DLD1 (cell line): ENCODE measurements around the gene CBFA2T3.

Experiments used
- in situ Hi-C: cut with HindIII; loops from 2 replicates; pipeline ENCODE4 v1.10.0; 2017; ENCODE audit warnings: low sequenced_read_pairs

The CBFA2T3 gene

GRCh38 chr16:88881675-88882357 lies 95.2 kb downstream of the CBFA2T3 start:
- in situ Hi-C loops: no loop called here

DNA sequence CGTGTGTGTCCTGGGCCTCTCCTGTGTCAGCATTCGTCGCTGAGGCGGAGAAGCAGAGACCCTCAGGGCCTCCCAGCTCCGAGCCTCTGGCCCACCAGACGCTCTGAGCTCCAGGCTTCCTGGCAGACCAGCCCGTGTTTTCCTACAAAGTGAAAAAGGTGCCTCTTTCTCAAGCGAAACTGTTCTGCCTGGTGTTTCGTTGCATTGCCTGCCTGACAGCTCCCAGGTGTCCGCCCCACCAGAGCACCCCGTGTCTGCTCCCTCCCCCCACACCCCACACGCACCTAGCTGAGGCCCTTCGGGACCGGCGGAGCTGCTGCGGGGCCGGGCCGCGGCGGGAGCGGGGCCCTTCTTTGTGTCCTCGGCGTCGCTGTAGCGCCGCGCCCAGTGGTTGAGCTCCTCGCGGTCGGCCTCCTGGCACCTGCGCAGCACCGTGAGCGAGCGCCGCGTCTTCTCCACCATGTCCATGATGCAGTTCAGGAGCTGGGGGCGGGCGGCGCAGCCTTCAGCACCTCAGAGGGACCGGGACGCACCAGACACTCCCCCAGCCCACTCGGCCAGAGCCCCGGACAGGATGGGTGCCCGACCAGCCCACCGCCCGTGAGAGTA lies 95.9 kb downstream of the CBFA2T3 start:
- in situ Hi-C loops: no loop called here

DNA sequence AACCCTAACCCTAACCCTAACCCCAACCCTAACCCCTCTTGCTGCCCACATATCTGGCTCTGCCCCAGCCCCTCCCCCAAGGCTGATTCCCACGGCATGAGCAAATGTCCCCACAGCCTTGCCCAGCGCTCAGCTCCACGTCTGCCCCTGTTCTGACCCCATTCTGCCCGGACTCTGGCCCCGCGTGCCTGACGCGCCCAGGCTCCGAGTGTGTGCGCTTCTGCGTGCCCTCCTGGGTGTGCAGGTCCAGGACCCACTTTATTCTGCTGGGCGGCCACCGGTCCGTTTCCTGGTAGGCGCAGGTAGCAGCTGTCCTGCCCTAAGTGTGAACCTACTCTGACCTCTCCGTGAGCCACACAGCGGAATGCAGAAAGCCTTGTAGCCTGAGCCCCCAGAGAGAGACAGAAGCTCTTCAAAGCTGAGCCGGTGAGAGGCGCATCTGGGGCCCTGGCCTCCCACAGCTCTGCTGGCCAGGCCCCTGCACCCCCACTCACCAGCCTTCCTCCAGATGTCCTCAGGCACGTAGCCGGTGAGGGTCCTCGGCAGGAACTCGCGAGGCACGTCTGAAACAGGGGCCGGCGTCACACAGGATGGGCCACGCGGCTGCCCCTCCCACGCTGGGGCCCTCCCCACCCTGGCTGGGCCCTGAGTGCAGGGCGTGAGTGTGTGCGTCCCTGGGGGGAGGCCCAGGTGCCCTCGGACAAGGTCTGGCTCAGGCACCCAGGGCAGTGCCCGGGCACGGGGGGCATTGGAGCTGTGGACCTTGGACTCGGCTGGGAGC lies 96.6 kb downstream of the CBFA2T3 start:
- in situ Hi-C loops: no loop called here

DNA sequence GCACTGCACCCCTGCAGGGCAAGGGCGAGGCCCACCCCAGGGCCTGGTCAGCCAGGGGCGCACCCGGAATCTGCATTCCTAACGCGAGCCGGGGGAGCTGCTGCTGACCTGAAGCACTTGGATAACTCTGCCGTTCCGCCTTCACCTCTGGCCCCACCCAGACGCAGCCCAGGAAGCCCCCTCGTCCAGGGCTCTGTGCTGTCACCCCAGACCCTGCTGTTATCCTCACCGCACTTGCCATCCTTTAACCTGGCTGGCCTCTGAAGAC lies 97.3 kb downstream of the CBFA2T3 start:
- in situ Hi-C loops: no loop called here

DNA sequence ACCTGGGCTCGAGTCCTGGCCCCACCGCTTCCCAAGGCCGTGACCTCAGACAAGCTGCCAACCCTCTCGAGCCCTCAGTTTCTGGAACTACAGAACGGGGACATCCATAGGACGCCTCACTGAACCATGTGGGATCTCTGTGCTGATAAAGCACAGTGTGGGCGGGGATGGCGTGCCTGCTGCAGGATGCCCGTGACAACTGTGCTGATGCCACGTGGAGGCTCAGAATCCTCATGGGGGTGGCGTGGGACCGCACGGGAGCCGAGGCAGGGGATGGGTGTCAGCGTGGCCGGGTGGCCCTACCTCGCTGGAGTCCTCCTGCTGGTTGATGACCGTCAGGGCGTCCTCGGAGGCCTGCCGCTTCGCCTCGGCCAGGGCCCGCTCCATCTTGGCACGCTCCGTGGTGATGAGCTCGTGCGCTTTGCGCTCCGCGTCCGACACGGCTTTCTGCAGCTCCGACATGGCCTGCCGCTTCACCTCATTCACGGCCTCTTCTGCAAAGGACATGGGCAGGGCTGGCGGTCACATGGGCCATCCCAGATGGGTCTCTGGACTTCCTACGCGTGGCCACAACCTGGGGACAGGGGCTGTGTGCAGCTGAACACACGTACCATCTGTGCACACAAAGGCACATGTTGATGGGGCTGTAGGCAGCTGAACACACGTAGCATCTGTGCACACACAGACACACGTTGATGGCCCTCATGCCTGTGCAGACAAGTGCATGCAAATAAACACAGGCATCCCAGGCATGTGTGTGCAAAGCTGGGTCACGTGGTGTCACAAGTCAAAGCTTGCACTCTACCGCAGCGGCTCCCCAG lies 97.8 kb downstream of the CBFA2T3 start:
- in situ Hi-C loops: no loop called here

DNA sequence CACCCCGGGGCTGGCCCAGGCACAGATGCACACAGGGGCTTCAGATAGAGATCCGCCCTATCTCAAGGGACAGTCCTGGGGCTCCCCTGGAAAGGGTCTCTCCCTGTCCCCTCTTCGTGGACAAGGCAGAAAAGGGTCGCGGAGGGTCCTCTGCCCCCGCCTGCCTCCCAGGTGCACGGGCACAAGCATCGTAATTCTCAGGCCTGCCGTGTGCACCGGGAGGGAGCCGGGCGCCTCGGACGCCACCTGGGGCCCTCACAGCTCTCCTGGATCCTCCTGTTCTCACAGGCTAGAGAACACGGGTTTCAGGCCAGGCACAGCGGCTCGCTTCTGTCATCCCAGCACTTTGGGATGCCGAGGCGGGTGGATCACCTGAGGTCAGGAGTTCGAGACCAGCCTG lies 98.7 kb downstream of the CBFA2T3 start:
- in situ Hi-C loops: no loop called here

GRCh38 chr16:88877564-88878289 lies 99.3 kb downstream of the CBFA2T3 start:
- in situ Hi-C loops: no loop called here

GRCh38 chr16:88876942-88877526 lies 100.0 kb downstream of the CBFA2T3 start:
- in situ Hi-C loops: no loop called here

GRCh38 chr16:88875703-88876234 lies 101.2 kb downstream of the CBFA2T3 start:
- in situ Hi-C loops: no loop called here

DNA sequence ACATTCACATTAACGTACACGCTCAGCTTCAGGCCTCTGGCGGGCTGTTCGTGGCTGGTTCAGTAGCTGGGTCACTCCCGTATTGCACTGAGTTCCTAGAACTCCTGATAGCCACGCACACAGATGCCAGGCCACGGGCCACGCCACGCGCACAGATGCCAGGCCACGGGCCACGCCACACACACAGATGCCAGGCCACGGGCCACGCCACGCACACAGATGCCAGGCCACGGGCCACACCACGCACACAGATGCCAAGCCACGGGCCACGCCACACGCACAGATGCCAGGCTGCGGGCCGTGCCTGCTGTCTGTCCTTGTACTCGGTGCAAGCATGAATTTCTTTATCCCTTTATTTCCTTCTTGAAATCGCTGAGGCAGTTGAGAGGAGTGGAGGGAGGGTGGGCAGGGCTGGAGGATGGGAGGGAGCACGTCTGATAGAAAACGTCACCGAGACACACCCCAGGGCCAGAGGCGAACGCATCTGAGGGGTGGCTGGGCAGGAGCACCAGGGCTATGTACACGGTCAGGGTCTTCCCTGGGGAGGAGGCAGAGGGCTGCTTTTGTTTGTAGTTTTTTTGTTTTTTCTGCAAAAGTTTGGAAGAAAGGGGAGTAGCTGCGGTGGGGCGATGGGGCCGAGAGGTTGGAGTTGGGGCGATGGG lies 101.9 kb downstream of the CBFA2T3 start:
- in situ Hi-C loops: no loop called here

DNA sequence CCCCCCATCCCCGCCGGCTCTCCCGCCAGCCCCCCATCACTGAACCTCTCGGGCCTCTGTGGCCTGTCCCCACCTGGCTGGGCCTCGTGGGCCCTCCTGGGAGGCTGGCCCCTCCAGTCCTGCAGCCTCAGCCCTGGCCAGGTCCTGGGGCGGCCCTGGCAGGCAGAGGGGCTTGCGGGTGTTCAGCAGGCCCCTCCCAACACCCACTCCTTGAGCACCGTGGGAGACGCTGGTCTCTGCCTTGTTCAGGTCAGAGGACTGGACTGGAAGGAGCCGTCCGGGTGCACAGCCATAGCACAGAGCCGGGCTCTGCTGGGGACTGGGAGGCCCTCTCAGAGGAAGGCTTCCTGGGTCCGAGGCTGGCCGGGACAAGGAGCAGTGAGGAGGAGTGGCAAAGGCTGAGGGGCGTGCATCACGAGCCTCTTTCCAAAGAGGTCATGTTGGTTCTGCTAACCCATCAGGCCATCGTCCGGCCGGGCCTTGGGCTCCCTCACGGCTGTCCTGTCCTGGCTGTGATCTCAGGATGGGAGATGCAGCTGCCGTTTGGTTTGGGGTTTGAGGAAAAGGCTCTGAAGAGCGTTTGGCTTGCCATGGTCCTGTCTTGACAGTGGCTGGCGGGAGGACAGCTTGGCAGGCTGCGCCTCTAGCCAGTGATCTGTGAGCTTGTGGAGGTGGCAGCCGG lies 104.2 kb downstream of the CBFA2T3 start:
- in situ Hi-C loops: no loop called here

DNA sequence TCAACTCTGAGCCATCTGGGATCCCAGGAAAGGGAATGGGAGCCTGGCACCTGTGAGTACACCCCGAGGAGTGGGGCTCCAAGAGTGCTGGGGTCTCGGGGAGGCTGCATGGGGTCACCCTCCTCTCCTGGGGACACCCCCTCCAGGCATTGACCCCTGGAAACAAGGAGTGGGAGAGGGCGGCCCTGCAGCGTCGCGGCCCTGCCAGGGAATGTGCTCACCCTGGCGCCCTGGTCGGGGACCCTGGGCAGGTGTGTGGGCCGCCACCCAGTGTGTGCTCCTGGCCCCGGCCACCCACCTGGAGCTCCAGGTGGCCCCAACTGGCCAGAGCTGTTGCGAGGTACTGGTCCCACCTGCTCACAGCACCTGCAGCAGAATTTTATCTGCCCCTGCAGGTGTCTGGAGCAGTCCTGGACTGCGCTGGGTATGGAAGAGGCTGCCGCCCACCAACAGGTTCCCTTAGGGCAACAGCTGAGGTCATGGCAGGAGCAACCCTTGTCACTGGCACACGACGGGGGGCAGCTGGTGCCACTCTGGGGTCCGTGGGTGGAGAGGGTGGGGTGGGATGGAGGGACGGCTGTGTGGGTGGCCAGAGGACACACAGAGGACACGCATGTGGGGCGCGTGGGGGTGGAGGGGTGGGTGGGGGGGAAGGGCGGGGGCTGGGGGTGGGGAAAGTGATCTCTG lies 105.1 kb downstream of the CBFA2T3 start:
- in situ Hi-C loops: no loop called here

GRCh38 chr16:88871349-88871702 lies 105.7 kb downstream of the CBFA2T3 start:
- in situ Hi-C loops: no loop called here

GRCh38 chr16:88870608-88871348 lies 106.2 kb downstream of the CBFA2T3 start:
- in situ Hi-C loops: no loop called here

DNA sequence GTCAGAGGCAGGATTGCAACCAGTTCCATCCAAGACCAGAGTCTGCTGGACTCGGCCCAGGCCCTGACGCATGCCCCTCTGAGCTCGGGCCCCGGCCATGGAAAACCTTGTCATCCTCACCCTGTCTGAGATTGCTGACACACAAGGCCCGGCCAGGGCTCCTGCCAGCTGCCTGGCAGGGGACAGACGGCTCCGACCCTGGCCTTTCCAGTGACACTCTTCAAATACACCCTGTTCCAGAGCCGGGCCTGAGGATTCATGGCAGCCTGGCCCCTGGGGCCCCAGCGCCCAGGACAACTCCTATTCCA lies 107.4 kb downstream of the CBFA2T3 start:
- in situ Hi-C loops: no loop called here

DNA sequence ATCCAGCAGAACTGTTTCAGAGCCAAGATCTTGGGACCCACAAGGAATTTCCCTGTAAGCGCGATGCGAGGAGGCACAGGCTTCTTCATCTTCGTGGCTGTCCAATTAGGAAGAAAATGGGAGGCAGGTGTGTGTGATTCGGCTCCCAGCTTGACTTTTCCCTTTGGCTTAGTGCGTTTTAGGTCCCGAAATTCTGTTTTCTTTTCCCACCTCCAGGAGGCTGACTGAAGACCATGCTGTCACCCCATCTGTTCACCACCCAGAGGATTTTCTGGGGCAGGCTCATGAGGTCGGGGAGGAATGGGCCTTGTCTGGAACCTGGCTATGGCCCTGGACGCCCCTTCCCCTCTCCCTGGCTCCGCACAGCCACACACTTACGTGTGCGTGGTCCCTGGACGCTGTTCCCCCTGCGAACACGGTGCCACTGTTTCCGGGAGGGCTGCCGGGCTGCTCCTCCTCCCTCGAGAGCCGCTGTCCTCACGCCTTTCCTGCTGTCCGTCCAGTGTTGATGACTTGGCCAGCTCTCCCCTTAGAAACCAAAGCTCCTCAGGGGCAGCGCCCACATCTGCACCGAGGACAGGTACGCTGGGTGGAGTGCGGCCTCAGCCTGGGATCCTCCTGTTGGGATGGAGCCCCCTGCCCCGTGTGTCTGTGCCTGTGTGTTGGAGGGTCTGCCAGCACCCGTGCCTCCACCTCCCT lies 107.9 kb downstream of the CBFA2T3 start:
- in situ Hi-C loops: no loop called here

DNA sequence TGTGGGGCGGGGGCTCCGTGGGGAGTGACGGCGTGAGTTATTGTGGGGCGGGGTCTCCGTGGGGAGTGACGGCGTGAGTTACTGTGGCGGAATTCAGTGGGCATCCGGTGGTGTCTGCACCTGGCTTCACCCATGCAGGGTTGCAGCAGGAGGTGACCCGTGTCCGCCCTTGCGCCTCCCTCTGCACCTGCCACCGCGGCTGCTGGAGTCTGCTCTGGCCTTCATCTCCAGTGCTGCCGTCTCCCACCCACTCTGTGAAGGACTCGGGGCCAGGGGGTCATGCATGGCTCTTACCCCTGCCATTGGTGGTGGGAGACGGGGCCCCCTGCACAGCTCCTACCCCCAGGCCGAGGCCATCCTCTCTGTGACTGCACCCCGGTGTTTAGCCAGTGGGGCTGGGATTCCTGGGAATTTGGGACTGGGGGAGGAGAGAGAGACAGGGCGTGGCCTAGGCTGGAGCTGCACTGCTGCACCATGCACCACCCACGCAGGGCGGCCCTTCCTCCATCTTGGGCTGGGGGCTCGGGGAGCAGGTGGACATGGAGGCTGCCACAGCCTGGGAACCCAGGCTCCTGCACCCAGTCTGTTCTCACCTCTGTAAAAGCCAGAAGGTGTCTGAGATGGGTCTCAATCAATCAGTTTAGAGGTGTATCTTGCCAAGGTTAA lies 109.3 kb downstream of the CBFA2T3 start:
- in situ Hi-C loops: no loop called here
